Ovary (tissue), 3 donors: ENCODE results near the gene ACSF2.
"Not testable (repeated sequence)": the region's sequence is repeated elsewhere in the genome, so short reads cannot be mapped to it uniquely, and the experiment has no call there.

ENCODE experiments used
- CTCF ChIP-seq, 3 donors: fragments of 450-650 bp in 2 of 3; fragments of 200-600 bp in 1 of 3; IDR thresholded peaks; one replicate each; pipeline versions ENCODE4 v1.5.1 to v1.8.0; 2016 to 2022; ENCODE audit warnings: antibody characterized with exemption in 3 of 3, mild to moderate bottlenecking in 1 of 3
- POLR2A ChIP-seq: fragments of 450-650 bp; IDR thresholded peaks from one replicate; pipeline ENCODE4 v1.6.1; 2017; ENCODE audit warnings: antibody characterized with exemption, mild to moderate bottlenecking, moderate library complexity
- donor health status: DM: no; HTN: no; CAD: no.

- not testable (repeated sequence) for TF ChIP-seq CTCF (IDR thresholded peaks at IDR 0.05); POLR2A
These were observed 20.7 kb upstream of the ACSF2 start for GRCh38 chr17:50405351-50405750.
